Stimulated activated naive CD8-positive, alpha-beta T cell treated with anti-CD3 and anti-CD28 coated beads, Interleukin-15, Interleukin-2, amounts not matched to agents 100 U/mL and 50 U/mL, for 24 hours (primary cell): ENCODE results near the gene TNFRSF25.

ENCODE experiments used
- ATAC-seq: fragments of 150-1000 bp; cut with Tn5 transposase; one replicate; pipeline ENCODE4 v1.10.0; 2021
- DNase-seq: peaks from one replicate; pipeline ENCODE4 v3.0.0; 2021

TNFRSF25 gene

GRCh38 chr1:6416906-6417305 is 49.1 kb downstream of the TNFRSF25 start:
- no peak for DNase-seq
- ATAC-seq: no peak

- DNase-seq: no peak
- no peak for ATAC-seq
Measured at GRCh38 chr1:6416295-6416656, 49.7 kb downstream of the TNFRSF25 start.

- DNase-seq (no peak), ATAC-seq (no peak)
Measured at GRCh38 chr1:6414881-6415626, 50.9 kb downstream of the TNFRSF25 start.

- ATAC-seq (peak; percentile 87), DNase-seq (peak; percentile 64)
Measured at GRCh38 chr1:6414443-6414844, 51.5 kb downstream of the TNFRSF25 start.

- no peak for ATAC-seq
- no peak for DNase-seq
Measured at GRCh38 chr1:6412896-6413295, 53.1 kb downstream of the TNFRSF25 start.
